Fibroblast of lung (primary cell): Measurements from ENCODE around the gene LILRA6. TPM values are rescaled to one million over a fixed set of nuclear protein-coding genes. Genes with fewer than 3 reads are reported as not detected.

Source experiments
- DNase-seq, 2 donors: peaks; one replicate each; pipeline versions ENCODE4 v3.0.0 to v3.0.0-alpha.2; 2010; ENCODE audit warnings: low read depth in 2 of 2
- H2AFZ ChIP-seq: 2 replicates; pipeline ENCODE4 v1.5.1; 2012; ENCODE audit warnings: low read length, control low read depth, inconsistent platforms
- H3K27ac ChIP-seq: 2 replicates; pipeline ENCODE4 v1.5.1; 2011; ENCODE audit warnings: low read length, control low read depth; ENCODE audit not compliant: insufficient read depth
- H3K27me3 ChIP-seq: 2 replicates; pipeline ENCODE4 v1.5.1; 2011; ENCODE audit warnings: mild to moderate bottlenecking, low read length; ENCODE audit not compliant: control insufficient read depth, insufficient read depth
- H3K36me3 ChIP-seq: 2 replicates; pipeline ENCODE4 v1.5.1; 2011; ENCODE audit warnings: low read length; ENCODE audit not compliant: control insufficient read depth, insufficient read depth
- H3K4me1 ChIP-seq: 2 replicates; pipeline ENCODE4 v1.5.1; 2011; ENCODE audit warnings: low read length; ENCODE audit not compliant: control insufficient read depth, insufficient read depth; ENCODE audit errors: extremely low read depth
- H3K4me2 ChIP-seq: 2 replicates; pipeline ENCODE4 v1.5.1; 2011; ENCODE audit warnings: low read length, control low read depth; ENCODE audit not compliant: insufficient read depth; ENCODE audit errors: extremely low read depth
- H3K4me3 ChIP-seq, 4 experiments: fragments of 200-600 bp in 1 of 4; sonication (generic) in 1 of 4; replicated peaks in 1 of 4; 2 replicates each; pipeline ENCODE4 v1.5.1; 2011 to 2016; ENCODE audit warnings: low read length in 4 of 4, low read depth in 3 of 4, mild to moderate bottlenecking in 3 of 4, control low read depth in 2 of 4, inconsistent platforms in 1 of 4, mixed read lengths in 1 of 4; ENCODE audit not compliant: insufficient read depth in 1 of 4; ENCODE audit errors: control extremely low read depth in 1 of 4
- H3K79me2 ChIP-seq: 2 replicates; pipeline ENCODE4 v1.5.1; 2012; ENCODE audit warnings: mild to moderate bottlenecking, low read length, inconsistent platforms; ENCODE audit not compliant: control insufficient read depth, insufficient read depth
- H3K9ac ChIP-seq: 2 replicates; pipeline ENCODE4 v1.5.1; 2011; ENCODE audit warnings: mild to moderate bottlenecking, low read length, control low read depth; ENCODE audit not compliant: insufficient read depth
- H3K9me3 ChIP-seq: 2 replicates; pipeline ENCODE4 v1.5.1; 2012; ENCODE audit warnings: low read depth, low read length; ENCODE audit not compliant: control insufficient read depth, insufficient read depth
- H4K20me1 ChIP-seq: 2 replicates; pipeline ENCODE4 v1.5.1; 2011; ENCODE audit warnings: low read length; ENCODE audit not compliant: control insufficient read depth, insufficient read depth; ENCODE audit errors: extremely low read depth
- EZH2 ChIP-seq: IDR thresholded peaks from 2 replicates; pipeline ENCODE4 v1.5.1; 2012; ENCODE audit warnings: low read length, control low read depth, mild to moderate bottlenecking; ENCODE audit errors: missing control alignments
- polyA plus RNA-seq, 2 donors: library from polyadenylated mRNA; depleted of rRNA in 1 of 2; stranded (reverse) in 1 of 2; unstranded in 1 of 2; fragments of >200 nt; gene quantifications; 2 replicates each; pipeline ENCODE4 v1.2.1, GENCODE V29; 2011 to 2012; ENCODE audit warnings: missing spikeins in 1 of 2
- total RNA-seq: library from RNA; depleted of rRNA; stranded (reverse); fragments of >200 nt; gene quantifications from 2 replicates; pipeline ENCODE4 v1.2.1, GENCODE V29; 2014
- TF ChIP-seq, protein P1 (sequence below), 2 donors: IDR thresholded peaks in 1 of 2; conservative IDR thresholded peaks in 1 of 2; 1 replicate in 1 of 2; 2 replicates in 1 of 2; pipeline ENCODE4 v1.5.1; 2011 to 2012; ENCODE audit warnings: low read length in 2 of 2, control low read depth in 1 of 2, inconsistent platforms in 1 of 2, low read depth in 1 of 2, mild to moderate bottlenecking in 1 of 2

The LILRA6 gene
- total and polyA plus RNA-seq, 2 donors (not counting 1 experiment from before 2014, with no cell fraction given) = not detected

GRCh38 chr19:54271106-54271505 is 28.5 kb upstream of the LILRA6 start:
- H3K4me2 ChIP-seq = no peak overlapping the region
- H2AFZ ChIP-seq = no peak overlapping the region
- H3K27me3 ChIP-seq = peaks cover 3% of the 10 kb centered on the region
- no peak overlapping the region for H3K4me3 ChIP-seq
- H3K27ac ChIP-seq = no peak overlapping the region
- H3K9me3 ChIP-seq = no peaks in the 10 kb centered on the region
- no peaks in the 10 kb centered on the region for H3K79me2 ChIP-seq
- H3K4me1 ChIP-seq = no peaks in the 10 kb centered on the region
- no peak for TF ChIP-seq EZH2
- TF ChIP-seq, protein P1, sequence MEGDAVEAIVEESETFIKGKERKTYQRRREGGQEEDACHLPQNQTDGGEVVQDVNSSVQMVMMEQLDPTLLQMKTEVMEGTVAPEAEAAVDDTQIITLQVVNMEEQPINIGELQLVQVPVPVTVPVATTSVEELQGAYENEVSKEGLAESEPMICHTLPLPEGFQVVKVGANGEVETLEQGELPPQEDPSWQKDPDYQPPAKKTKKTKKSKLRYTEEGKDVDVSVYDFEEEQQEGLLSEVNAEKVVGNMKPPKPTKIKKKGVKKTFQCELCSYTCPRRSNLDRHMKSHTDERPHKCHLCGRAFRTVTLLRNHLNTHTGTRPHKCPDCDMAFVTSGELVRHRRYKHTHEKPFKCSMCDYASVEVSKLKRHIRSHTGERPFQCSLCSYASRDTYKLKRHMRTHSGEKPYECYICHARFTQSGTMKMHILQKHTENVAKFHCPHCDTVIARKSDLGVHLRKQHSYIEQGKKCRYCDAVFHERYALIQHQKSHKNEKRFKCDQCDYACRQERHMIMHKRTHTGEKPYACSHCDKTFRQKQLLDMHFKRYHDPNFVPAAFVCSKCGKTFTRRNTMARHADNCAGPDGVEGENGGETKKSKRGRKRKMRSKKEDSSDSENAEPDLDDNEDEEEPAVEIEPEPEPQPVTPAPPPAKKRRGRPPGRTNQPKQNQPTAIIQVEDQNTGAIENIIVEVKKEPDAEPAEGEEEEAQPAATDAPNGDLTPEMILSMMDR (conservative IDR thresholded peaks at IDR 0.05 in 1 of 2, IDR thresholded peaks at IDR 0.05 in 1 of 2; ENCODE audit: low read depth in 1 of 2, low read length in 2 of 2) = no peak
- H3K9ac ChIP-seq = no peak overlapping the region
- no peak for DNase-seq
- no peaks in the 10 kb centered on the region for H3K36me3 ChIP-seq
- H4K20me1 ChIP-seq = no peaks in the 10 kb centered on the region

DNA sequence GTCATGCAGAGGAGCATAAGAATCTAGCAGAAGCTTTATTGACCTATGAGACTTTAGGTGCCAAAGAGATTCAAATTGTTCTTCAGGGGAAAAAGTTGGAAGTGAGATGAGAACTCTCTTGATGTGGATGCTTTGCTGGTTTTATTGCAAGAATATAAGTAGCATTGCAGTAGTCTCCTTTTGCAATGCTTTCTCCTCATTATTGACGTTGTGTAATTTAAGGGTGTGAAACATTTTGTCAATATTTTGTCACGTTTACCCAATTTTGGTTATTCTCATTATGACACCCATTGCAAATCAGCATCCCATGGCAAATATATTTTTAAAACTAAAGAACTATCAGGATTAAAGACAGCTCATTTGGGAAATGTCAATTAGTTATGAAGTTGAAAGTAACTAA is 26.3 kb upstream of the LILRA6 start:
- no peak for TF ChIP-seq EZH2

DNA sequence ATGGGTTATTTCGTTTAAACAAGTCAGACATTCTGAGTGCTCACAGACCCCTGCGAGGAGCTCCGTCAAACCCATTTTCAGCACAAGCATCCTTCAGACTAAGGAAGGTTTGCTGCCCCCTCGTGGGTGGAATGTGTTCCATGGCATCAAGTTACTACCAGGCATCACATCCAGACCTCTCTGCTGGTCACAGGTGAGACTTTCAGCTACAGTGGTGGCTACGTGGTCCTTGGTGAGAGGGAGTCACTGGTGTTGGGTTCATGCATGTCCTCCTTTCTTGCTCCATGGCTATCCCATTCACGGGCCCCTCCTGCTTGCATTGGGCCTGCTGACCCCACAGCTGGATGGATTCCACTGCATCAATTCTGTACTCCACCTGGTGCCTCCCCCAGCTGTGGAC is 23.5 kb upstream of the LILRA6 start:
- Histone ChIP-seq H3K4me2 (no peak overlapping the region), H3K36me3 (no peaks in the 10 kb centered on the region), H3K4me1 (no peaks in the 10 kb centered on the region), H3K4me3 (no peak overlapping the region), H4K20me1 (no peaks in the 10 kb centered on the region), H3K79me2 (no peaks in the 10 kb centered on the region), H3K9ac (no peak overlapping the region), H2AFZ (no peak overlapping the region), H3K27me3 (peaks cover 3% of the 10 kb centered on the region), H3K27ac (no peak overlapping the region), H3K9me3 (no peaks in the 10 kb centered on the region)
- DNase-seq = peak; percentile 46 to 62
- TF ChIP-seq, protein P1 (conservative IDR thresholded peaks at IDR 0.05 in 1 of 2, IDR thresholded peaks at IDR 0.05 in 1 of 2; ENCODE audit: low read depth in 1 of 2, low read length in 2 of 2) = peak; percentile 52 to 65
- TF ChIP-seq EZH2 = no peak

More for the DNA sequence above, 26.3 kb upstream of the LILRA6 start:
- H3K9ac ChIP-seq = no peak overlapping the region
- no peaks in the 10 kb centered on the region for H3K4me1 ChIP-seq
- no peaks in the 10 kb centered on the region for H3K36me3 ChIP-seq
- no peaks in the 10 kb centered on the region for H3K79me2 ChIP-seq
- peaks cover 3% of the 10 kb centered on the region for H3K27me3 ChIP-seq
- no peak overlapping the region for H3K4me2 ChIP-seq
- no peak for DNase-seq
- no peaks in the 10 kb centered on the region for H4K20me1 ChIP-seq
- no peaks in the 10 kb centered on the region for H3K9me3 ChIP-seq
- H3K27ac ChIP-seq = no peak overlapping the region
- H2AFZ ChIP-seq = no peak overlapping the region
- no peak overlapping the region for H3K4me3 ChIP-seq
